Heart right ventricle (tissue), 16 donors: Measurements from ENCODE around the gene APLN. TPM values are rescaled to one million over a fixed set of nuclear protein-coding genes. Genes with fewer than 3 reads are reported as not detected.

Source experiments
- ATAC-seq, 8 donors: fragments of 200-7000 bp; cut with Tn5 transposase; one replicate each; pipeline ENCODE4 v1.9.1; 2020; ENCODE audit warnings: mild to moderate bottlenecking in 8 of 8, moderate library complexity in 8 of 8, moderate number of reproducible peaks in 1 of 8
- DNase-seq, 2 donors: peaks; one replicate each; pipeline ENCODE4 v3.0.0-alpha.2; 2020
- H3K27ac ChIP-seq, 10 donors: fragments of 200-600 bp; sonication (generic) in 2 of 10; one replicate each; pipeline versions ENCODE4 v1.5.0 to v1.8.0; 2020 to 2022; ENCODE audit warnings: mild to moderate bottlenecking in 3 of 10
- H3K27me3 ChIP-seq, 7 donors: fragments of 200-600 bp; one replicate each; pipeline ENCODE4 v1.8.0; 2021 to 2022; ENCODE audit warnings: mild to moderate bottlenecking in 2 of 7
- H3K36me3 ChIP-seq, 9 donors: fragments of 200-600 bp; sonication (generic) in 1 of 9; one replicate each; pipeline versions ENCODE4 v1.5.0 to v1.8.0; 2020 to 2022; ENCODE audit warnings: mild to moderate bottlenecking in 2 of 9
- H3K4me1 ChIP-seq, 9 donors: fragments of 200-600 bp; sonication (generic) in 1 of 9; one replicate each; pipeline versions ENCODE4 v1.5.0 to v1.8.0; 2020 to 2022; ENCODE audit warnings: mild to moderate bottlenecking in 4 of 9
- H3K4me3 ChIP-seq, 10 donors: fragments of 200-600 bp; sonication (generic) in 2 of 10; one replicate each; pipeline versions ENCODE4 v1.5.0 to v1.8.0; 2020 to 2022; ENCODE audit warnings: mild to moderate bottlenecking in 7 of 10, moderate library complexity in 2 of 10
- H3K9me3 ChIP-seq, 11 donors: fragments of 200-600 bp in 10 of 11; sonication (generic) in 2 of 11; one replicate each; pipeline versions ENCODE4 v1.5.0 to v1.8.0; 2013 to 2022; ENCODE audit warnings: mild to moderate bottlenecking in 2 of 11, control low read depth in 1 of 11, moderate library complexity in 1 of 11
- WGBS, 2 donors: extraction: QIAGEN DNeasy Blood & Tissue Kit; methylation state at CpG; one replicate each; pipeline ENCODE4 v1.1.7; 2013; ENCODE audit warnings: inconsistent platforms in 1 of 2; 5-methylcytosine and 5-hydroxymethylcytosine counted together
- intact Hi-C, 10 donors: fragments of 100-400 bp; cut with DNase I; formaldehyde crosslinking; loops; one replicate each; pipeline versions ENCODE4 v1.11.1 to v1.14.2; 2022
- polyA plus RNA-seq, 2 donors: library from polyadenylated mRNA; stranded (reverse); fragments of 200-250 nt; gene quantifications; one replicate each; pipeline ENCODE4 v1.2.3, GENCODE V29; 2013
- total RNA-seq, 10 donors: library from RNA; stranded (reverse); fragmentation: NEBNext Ultra II Directional in 3 of 10; extraction: Animal tissue kit (Norgen Biotek cat#: 25700) in 3 of 10; gene quantifications; one replicate each; pipeline versions ENCODE4 v1.2.1 to v1.2.4, GENCODE V29; 2021 to 2023
- TF ChIP-seq, protein P1 (sequence below), 9 donors: fragments of 200-600 bp; sonication (generic) in 2 of 9; IDR thresholded peaks; one replicate each; pipeline versions ENCODE4 v1.5.0 to v1.8.0; 2021 to 2022; ENCODE audit warnings: antibody characterized with exemption in 9 of 9, mild to moderate bottlenecking in 5 of 9, moderate library complexity in 1 of 9
- donor health status: Arrhythmogenic right ventricular cardiomyopathy.
- donor health status: ischemic (EF 13 %, LVEDD 7.1; RV severe dilation, severe dysfunction).
- donor health status: healthy with polysubstance abuse.
- donor health status: DM: no; HTN: yes; CAD: no.
- donor health status: DM: no; HTN: no; CAD: no.
- donor health status: ischemic (EF 25% LVEDD 6.9; RV normal size, moderate dysfunction).
- donor health status: ischemic (EF 25% LVEDD 5.7; RV mildly dilated, moderate dysfunction).
- donor health status: healthy.
- donor health status: DM: yes; HTN: yes; CAD: no.
- donor health status: Ischemic cardiomyopathy.
- donor health status: ischemic (EF 35%, LVEDD 5.7; RV mildly dilated, moderate dysfunction).
- donor health status: nonischemic (EF 11% LVEDD 7.7; RV severe dilation, severe dysfunction).
- donor health status: DM: yes; HTN: yes; CAD: no.
- donor health status: PGD.
- donor health status: ischemic (EF 29% LVEDD 5.4; RV normal size, mild dysfunction).
- donor health status: nonischemic (EF 23%, LVEDD 6.1; RV moderate dilation, normal function).

APLN gene
- total and polyA plus RNA-seq, 12 donors: 2.7 to 44.7 (median 13.3) TPM

GRCh38 chrX:129642641-129643040, 12.1 kb downstream of the APLN start:
- Histone ChIP-seq H3K4me3 (no peak overlapping the region), H3K4me1 (peaks cover 0 to 7% (median 0%) of the 10 kb centered on the region in 9 donors), H3K36me3 (no peaks in the 10 kb centered on the region), H3K9me3 (peaks cover 0 to 8% (median 0%) of the 10 kb centered on the region in 11 donors), H3K27ac (no peak overlapping the region), H3K27me3 (no peaks in the 10 kb centered on the region)
- intact Hi-C loops: no loop called here
- ATAC-seq (peak in 1 of 8 donors; percentile 36), DNase-seq (peak in 1 of 2 donors; percentile 28)
- WGBS, 2 donors: 37 to 41% methylated on average over 4 of the region's 4 CpGs
- TF ChIP-seq, protein P1, sequence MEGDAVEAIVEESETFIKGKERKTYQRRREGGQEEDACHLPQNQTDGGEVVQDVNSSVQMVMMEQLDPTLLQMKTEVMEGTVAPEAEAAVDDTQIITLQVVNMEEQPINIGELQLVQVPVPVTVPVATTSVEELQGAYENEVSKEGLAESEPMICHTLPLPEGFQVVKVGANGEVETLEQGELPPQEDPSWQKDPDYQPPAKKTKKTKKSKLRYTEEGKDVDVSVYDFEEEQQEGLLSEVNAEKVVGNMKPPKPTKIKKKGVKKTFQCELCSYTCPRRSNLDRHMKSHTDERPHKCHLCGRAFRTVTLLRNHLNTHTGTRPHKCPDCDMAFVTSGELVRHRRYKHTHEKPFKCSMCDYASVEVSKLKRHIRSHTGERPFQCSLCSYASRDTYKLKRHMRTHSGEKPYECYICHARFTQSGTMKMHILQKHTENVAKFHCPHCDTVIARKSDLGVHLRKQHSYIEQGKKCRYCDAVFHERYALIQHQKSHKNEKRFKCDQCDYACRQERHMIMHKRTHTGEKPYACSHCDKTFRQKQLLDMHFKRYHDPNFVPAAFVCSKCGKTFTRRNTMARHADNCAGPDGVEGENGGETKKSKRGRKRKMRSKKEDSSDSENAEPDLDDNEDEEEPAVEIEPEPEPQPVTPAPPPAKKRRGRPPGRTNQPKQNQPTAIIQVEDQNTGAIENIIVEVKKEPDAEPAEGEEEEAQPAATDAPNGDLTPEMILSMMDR (IDR thresholded peaks at IDR 0.05): no peak

GRCh38 chrX:129641941-129642340, 12.8 kb downstream of the APLN start:
- peaks cover 0 to 8% (median 0%) of the 10 kb centered on the region in 11 donors for H3K9me3 ChIP-seq
- no peaks in the 10 kb centered on the region for H3K36me3 ChIP-seq
- peak in 1 of 8 donors; percentile 33 for ATAC-seq
- TF ChIP-seq, protein P1 (IDR thresholded peaks at IDR 0.05): no peak
- H3K27me3 ChIP-seq: no peaks in the 10 kb centered on the region
- DNase-seq: peak in 1 of 2 donors; percentile 33
- intact Hi-C loops: loop anchor here in 1 of 10 donors (2.0 kb wide), 1 partner anchor 83 kb away; no protein-coding TSS in a partner anchor
- WGBS, 2 donors: 5 to 18% methylated on average over 3 of the region's 3 CpGs
- H3K4me1 ChIP-seq: peaks cover 0 to 10% (median 0%) of the 10 kb centered on the region in 9 donors
- H3K4me3 ChIP-seq: no peak overlapping the region
- H3K27ac ChIP-seq: no peak overlapping the region

DNA sequence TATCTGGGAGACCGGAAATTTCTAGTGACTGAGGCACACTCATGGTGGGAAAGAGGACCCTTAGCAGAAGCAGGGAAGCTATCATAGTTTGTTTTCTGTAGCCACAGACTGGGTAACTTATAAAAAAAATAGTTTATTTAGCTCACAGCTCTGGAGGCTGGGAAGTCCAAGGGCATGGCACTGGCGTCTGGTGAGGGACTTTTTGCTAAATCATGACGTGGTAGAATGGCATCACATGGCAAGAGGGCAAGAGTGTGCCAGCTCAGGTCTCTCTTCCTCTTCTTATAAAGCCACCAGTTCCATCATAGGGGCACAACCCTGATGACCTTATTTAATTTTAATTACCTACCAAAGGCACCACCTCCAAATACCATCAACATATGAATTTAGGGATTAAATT, 13.3 kb downstream of the APLN start:
- 86 to 87% methylated on average over 3 of the region's 3 CpGs for WGBS, 2 donors
- no peak for ATAC-seq
- H3K36me3 ChIP-seq: no peaks in the 10 kb centered on the region

DNA sequence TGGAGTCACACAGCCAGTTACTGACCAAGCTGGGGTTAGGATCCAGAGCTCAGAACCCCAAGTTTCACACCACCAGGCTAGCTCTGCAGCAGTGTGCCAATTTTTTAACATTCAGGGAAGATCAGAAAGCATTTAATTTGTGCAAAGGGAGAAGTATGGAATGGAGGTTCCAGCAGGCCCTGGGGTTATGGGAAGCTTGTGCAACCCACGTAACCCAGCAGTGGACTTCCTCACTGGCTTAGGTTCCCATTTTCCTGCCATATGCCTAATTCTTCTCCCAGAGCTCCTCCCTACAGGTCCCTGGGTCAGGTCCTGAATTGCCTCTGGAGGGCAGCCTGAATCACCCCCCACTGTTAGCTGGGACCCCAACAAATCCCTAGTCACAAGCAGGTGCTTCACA, 14.0 kb downstream of the APLN start:
- Histone ChIP-seq H3K4me1 (peaks cover 0 to 10% (median 0%) of the 10 kb centered on the region in 9 donors), H3K27me3 (no peaks in the 10 kb centered on the region), H3K9me3 (peaks cover 0 to 8% (median 0%) of the 10 kb centered on the region in 11 donors), H3K4me3 (no peak overlapping the region), H3K36me3 (no peaks in the 10 kb centered on the region), H3K27ac (no peak overlapping the region)
- intact Hi-C loops: loop anchor here in 1 of 10 donors (2.0 kb wide), 1 partner anchor 84 kb away; no protein-coding TSS in a partner anchor
- DNase-seq (no peak), ATAC-seq (no peak)
- TF ChIP-seq, protein P1 (IDR thresholded peaks at IDR 0.05): no peak
- WGBS, 2 donors: 92 to 100% methylated on average over 1 of the region's 1 CpG

More for the DNA sequence above, 13.3 kb downstream of the APLN start:
- intact Hi-C loops: loop anchor here in 1 of 10 donors (2.0 kb wide), 1 partner anchor 83 kb away; no protein-coding TSS in a partner anchor
- TF ChIP-seq, protein P1 (IDR thresholded peaks at IDR 0.05): no peak
- peaks cover 0 to 10% (median 0%) of the 10 kb centered on the region in 9 donors for H3K4me1 ChIP-seq
- H3K27me3 ChIP-seq: no peaks in the 10 kb centered on the region
- no peak for DNase-seq
- H3K27ac ChIP-seq: no peak overlapping the region
- H3K4me3 ChIP-seq: no peak overlapping the region
- H3K9me3 ChIP-seq: peaks cover 0 to 8% (median 0%) of the 10 kb centered on the region in 11 donors
